ENCODE data around the gene CITED1.

DNA sequence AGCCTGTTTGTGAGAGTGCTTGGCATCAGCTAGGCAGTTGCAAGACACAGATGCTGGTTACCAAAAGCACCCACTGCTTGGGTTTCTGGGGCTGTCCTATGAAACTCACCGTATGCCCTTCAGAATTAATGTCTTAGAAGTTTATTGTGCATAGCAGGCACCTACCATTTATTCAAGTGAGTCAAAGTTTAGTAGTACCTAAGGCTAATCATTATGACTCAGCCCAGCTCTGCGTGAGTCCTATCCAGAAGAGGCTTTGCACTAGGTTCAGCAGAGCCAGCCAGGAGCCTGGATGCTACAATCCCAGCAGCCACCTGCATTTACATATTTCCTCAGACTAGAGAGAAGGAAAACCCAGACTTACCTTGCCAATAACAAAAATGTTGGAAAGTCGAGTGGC, 32.8 kb downstream of the CITED1 start:
- TF ChIP-seq RFX5 (IDR thresholded peaks at IDR 0.05; ENCODE audit: low read depth, low read length): no peak
- no peak for TF ChIP-seq POLR2A (IDR thresholded peaks at IDR 0.05; ENCODE audit: low read depth, low read length)
- TF ChIP-seq, protein P1, sequence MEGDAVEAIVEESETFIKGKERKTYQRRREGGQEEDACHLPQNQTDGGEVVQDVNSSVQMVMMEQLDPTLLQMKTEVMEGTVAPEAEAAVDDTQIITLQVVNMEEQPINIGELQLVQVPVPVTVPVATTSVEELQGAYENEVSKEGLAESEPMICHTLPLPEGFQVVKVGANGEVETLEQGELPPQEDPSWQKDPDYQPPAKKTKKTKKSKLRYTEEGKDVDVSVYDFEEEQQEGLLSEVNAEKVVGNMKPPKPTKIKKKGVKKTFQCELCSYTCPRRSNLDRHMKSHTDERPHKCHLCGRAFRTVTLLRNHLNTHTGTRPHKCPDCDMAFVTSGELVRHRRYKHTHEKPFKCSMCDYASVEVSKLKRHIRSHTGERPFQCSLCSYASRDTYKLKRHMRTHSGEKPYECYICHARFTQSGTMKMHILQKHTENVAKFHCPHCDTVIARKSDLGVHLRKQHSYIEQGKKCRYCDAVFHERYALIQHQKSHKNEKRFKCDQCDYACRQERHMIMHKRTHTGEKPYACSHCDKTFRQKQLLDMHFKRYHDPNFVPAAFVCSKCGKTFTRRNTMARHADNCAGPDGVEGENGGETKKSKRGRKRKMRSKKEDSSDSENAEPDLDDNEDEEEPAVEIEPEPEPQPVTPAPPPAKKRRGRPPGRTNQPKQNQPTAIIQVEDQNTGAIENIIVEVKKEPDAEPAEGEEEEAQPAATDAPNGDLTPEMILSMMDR (conservative IDR thresholded peaks at IDR 0.05; ENCODE audit: low read depth, low read length): no peak
- TF ChIP-seq MXI1 (IDR thresholded peaks at IDR 0.05; ENCODE audit: borderline replicate concordance, low read depth, low read length): no peak
- TF ChIP-seq MAZ (IDR thresholded peaks at IDR 0.05; ENCODE audit: borderline replicate concordance, low read depth, low read length): no peak
- no peak for TF ChIP-seq CEBPB (IDR thresholded peaks at IDR 0.05; ENCODE audit: low read depth, low read length)
- TF ChIP-seq SMC3 (IDR thresholded peaks at IDR 0.05; ENCODE audit: low read depth, low read length): no peak
- TF ChIP-seq FOS (IDR thresholded peaks at IDR 0.05; ENCODE audit: low read depth, low read length): 0 out of 2 replicates have a peak, but pooled peaks have one; percentile 11
- no peak for TF ChIP-seq RAD21 (IDR thresholded peaks at IDR 0.05; ENCODE audit: low read length)
- TF ChIP-seq, protein P2, sequence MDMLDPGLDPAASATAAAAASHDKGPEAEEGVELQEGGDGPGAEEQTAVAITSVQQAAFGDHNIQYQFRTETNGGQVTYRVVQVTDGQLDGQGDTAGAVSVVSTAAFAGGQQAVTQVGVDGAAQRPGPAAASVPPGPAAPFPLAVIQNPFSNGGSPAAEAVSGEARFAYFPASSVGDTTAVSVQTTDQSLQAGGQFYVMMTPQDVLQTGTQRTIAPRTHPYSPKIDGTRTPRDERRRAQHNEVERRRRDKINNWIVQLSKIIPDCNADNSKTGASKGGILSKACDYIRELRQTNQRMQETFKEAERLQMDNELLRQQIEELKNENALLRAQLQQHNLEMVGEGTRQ (IDR thresholded peaks at IDR 0.05; ENCODE audit: low read depth, low read length): no peak
- TF ChIP-seq MAFK (IDR thresholded peaks at IDR 0.05; ENCODE audit: low read depth, low read length): no peak
- no peak for TF ChIP-seq BHLHE40 (IDR thresholded peaks at IDR 0.05; ENCODE audit: low read depth, low read length)
- TF ChIP-seq CHD1 (IDR thresholded peaks at IDR 0.05; ENCODE audit: low read depth, low read length): no peak
